Esophagus muscularis mucosa (tissue), 3 donors: ENCODE results near the gene KRTAP12-1.

Source experiments
- CTCF ChIP-seq, 3 experiments: fragments of 200-600 bp in 2 of 3; fragments of 450-650 bp in 1 of 3; sonication (generic) in 2 of 3; IDR thresholded peaks; one replicate each; pipeline ENCODE4 v1.5.1; 2017 to 2019; ENCODE audit warnings: antibody characterized with exemption in 3 of 3, mild to moderate bottlenecking in 2 of 3, moderate library complexity in 1 of 3
- POLR2A ChIP-seq: fragments of 450-650 bp; IDR thresholded peaks from one replicate; pipeline ENCODE4 v1.6.1; 2017; ENCODE audit warnings: antibody characterized with exemption, moderate library complexity, mild to moderate bottlenecking, low read depth

- TF ChIP-seq CTCF (IDR thresholded peaks at IDR 0.05) = no peak
- TF ChIP-seq POLR2A = no peak
Observed at GRCh38 chr21:44694776-44695175, 12.8 kb upstream of the KRTAP12-1 start.
